Breast epithelium (tissue), 4 donors: Measurements from ENCODE around the gene MAPRE2. TPM values are rescaled to one million over a fixed set of nuclear protein-coding genes. Genes with fewer than 3 reads are reported as not detected.

Source experiments
- DNase-seq, 2 donors: peaks; one replicate each; pipeline ENCODE4 v3.0.0-alpha.2; 2019; ENCODE audit warnings: low spot score in 2 of 2
- H3K27ac ChIP-seq, 2 donors: fragments of 200-600 bp; sonication (generic) in 1 of 2; one replicate each; pipeline ENCODE4 v1.5.1; 2016 to 2019; ENCODE audit warnings: mild to moderate bottlenecking in 1 of 2
- H3K27me3 ChIP-seq, 2 donors: fragments of 200-600 bp; sonication (generic) in 1 of 2; one replicate each; pipeline versions ENCODE4 v1.5.1 to v1.6.0; 2017 to 2019; ENCODE audit warnings: control low read depth in 1 of 2, mild to moderate bottlenecking in 1 of 2
- H3K36me3 ChIP-seq: fragments of 200-600 bp; one replicate; pipeline ENCODE4 v1.5.1; 2019
- H3K4me1 ChIP-seq, 2 donors: fragments of 200-600 bp; sonication (generic); one replicate each; pipeline ENCODE4 v1.5.1; 2016 to 2019; ENCODE audit warnings: control low read depth in 1 of 2
- H3K4me3 ChIP-seq, 3 donors: fragments of 200-600 bp; sonication (generic); 1 replicate in 2 of 3; 2 replicates in 1 of 3; pipeline ENCODE4 v1.5.1; 2016 to 2019; ENCODE audit warnings: mild to moderate bottlenecking in 3 of 3, moderate library complexity in 2 of 3
- H3K9me3 ChIP-seq, 2 donors: fragments of 200-600 bp; sonication (generic) in 1 of 2; one replicate each; pipeline ENCODE4 v1.5.1; 2016 to 2019; ENCODE audit warnings: control low read depth in 1 of 2
- CTCF ChIP-seq, 3 donors: fragments of 450-650 bp; IDR thresholded peaks; one replicate each; pipeline ENCODE4 v1.5.1; 2016 to 2017; ENCODE audit warnings: antibody characterized with exemption in 3 of 3, mild to moderate bottlenecking in 3 of 3, moderate library complexity in 3 of 3
- POLR2A ChIP-seq: fragments of 450-650 bp; IDR thresholded peaks from one replicate; pipeline ENCODE4 v1.6.1; 2016; ENCODE audit warnings: antibody characterized with exemption, mild to moderate bottlenecking, moderate library complexity
- POLR2AphosphoS5 ChIP-seq, 3 donors: sonication (generic); formaldehyde crosslinking; IDR thresholded peaks; one replicate each; pipeline ENCODE4 v1.6.1; 2017; ENCODE audit warnings: antibody characterized with exemption in 3 of 3
- intact Hi-C: fragments of 100-400 bp; cut with DNase I; formaldehyde crosslinking; loops from one replicate; pipeline ENCODE4 v1.15.1; 2023; ENCODE audit warnings: low total_unique reads
- total RNA-seq, 3 donors: library from RNA; depleted of rRNA; stranded (reverse); fragments of >200 nt; gene quantifications; one replicate each; pipeline ENCODE4 v1.1.0, GENCODE V29; 2016

MAPRE2 gene
- total RNA-seq, 3 donors from 2014 or later, result 17.0 to 38.8 (median 21.3) TPM

- intact Hi-C loops, result loop anchor here (10.0 kb wide), 1 partner anchor 1250 kb away; no protein-coding TSS in a partner anchor
- no peaks in the 10 kb centered on the region for H3K27me3 ChIP-seq
- peaks cover 0 to 3% of the 10 kb centered on the region in 2 donors for H3K4me1 ChIP-seq
- no peak overlapping the region for H3K4me3 ChIP-seq
- H3K27ac ChIP-seq, result no peak overlapping the region
- TF ChIP-seq POLR2A (no peak), POLR2AphosphoS5 (IDR thresholded peaks at IDR 0.05) (no peak), CTCF (IDR thresholded peaks at IDR 0.05) (no peak)
- no peak for DNase-seq
- H3K9me3 ChIP-seq, result no peaks in the 10 kb centered on the region
- no peaks in the 10 kb centered on the region for H3K36me3 ChIP-seq
These were observed 133.5 kb downstream of the MAPRE2 start for GRCh38 chr18:35174745-35175144.

- H3K36me3 ChIP-seq, result no peaks in the 10 kb centered on the region
- no peak overlapping the region for H3K27ac ChIP-seq
- no peaks in the 10 kb centered on the region for H3K9me3 ChIP-seq
- no peaks in the 10 kb centered on the region for H3K27me3 ChIP-seq
- H3K4me1 ChIP-seq, result peaks cover 0 to 3% of the 10 kb centered on the region in 2 donors
- intact Hi-C loops, result loop anchor here (10.0 kb wide), 1 partner anchor 1248 kb away; no protein-coding TSS in a partner anchor
- H3K4me3 ChIP-seq, result no peak overlapping the region
- no peak for DNase-seq
- TF ChIP-seq POLR2A (no peak), POLR2AphosphoS5 (IDR thresholded peaks at IDR 0.05) (no peak), CTCF (IDR thresholded peaks at IDR 0.05) (no peak)
These were observed 135.7 kb downstream of the MAPRE2 start for GRCh38 chr18:35176925-35177324.

DNA sequence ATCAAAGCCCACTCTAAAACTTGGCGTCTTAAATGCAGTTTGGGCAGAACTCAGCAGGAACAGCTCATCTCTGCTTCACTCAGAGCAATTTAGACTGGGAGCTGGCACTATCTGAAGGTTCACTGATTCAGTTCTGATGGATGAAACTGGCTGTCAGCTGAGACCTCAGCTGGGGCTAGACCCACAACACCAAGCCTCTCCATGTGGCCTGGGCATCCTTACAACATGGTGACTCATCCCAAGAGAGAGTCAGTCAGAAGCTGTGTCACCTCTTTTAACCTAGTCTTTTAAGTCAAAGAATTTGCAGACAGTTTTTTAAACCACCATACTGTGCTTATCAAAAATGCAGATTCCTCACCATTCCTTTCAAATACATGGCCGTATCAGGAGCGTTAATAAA lies 137.0 kb downstream of the MAPRE2 start:
- Histone ChIP-seq H3K36me3 (no peaks in the 10 kb centered on the region), H3K9me3 (no peaks in the 10 kb centered on the region), H3K4me3 (no peak overlapping the region), H3K27me3 (no peaks in the 10 kb centered on the region), H3K27ac (no peak overlapping the region), H3K4me1 (no peaks in the 10 kb centered on the region)
- intact Hi-C loops, result loop anchor here (10.0 kb wide), 1 partner anchor 1247 kb away; no protein-coding TSS in a partner anchor
- DNase-seq, result no peak
- TF ChIP-seq POLR2AphosphoS5 (IDR thresholded peaks at IDR 0.05) (no peak), POLR2A (no peak), CTCF (IDR thresholded peaks at IDR 0.05) (no peak)

DNA sequence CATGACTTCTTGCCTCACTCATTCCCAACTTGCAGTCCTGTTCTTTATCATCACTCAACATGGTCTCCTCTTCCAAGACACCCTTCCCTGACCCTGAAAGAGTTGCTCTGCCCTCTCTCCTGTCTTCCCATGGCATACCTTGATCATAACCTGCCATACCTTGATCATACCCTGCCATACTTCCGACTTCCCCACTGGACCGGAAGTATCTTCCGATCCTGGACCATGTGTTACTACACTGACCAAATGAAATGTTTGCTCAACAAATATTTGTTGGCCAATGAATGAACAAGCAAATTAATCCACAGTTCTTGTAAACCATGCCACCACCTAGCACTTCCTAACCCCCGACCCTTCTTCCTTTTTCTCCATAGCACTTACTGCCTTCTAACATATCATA lies 138.7 kb downstream of the MAPRE2 start:
- DNase-seq, result no peak
- Histone ChIP-seq H3K4me1 (no peaks in the 10 kb centered on the region), H3K27ac (no peak overlapping the region), H3K27me3 (no peaks in the 10 kb centered on the region), H3K9me3 (no peaks in the 10 kb centered on the region), H3K36me3 (no peaks in the 10 kb centered on the region), H3K4me3 (no peak overlapping the region)
- TF ChIP-seq CTCF (IDR thresholded peaks at IDR 0.05) (no peak), POLR2A (no peak), POLR2AphosphoS5 (IDR thresholded peaks at IDR 0.05) (no peak)
- intact Hi-C loops, result loop anchor here (10.0 kb wide), 1 partner anchor 1245 kb away; no protein-coding TSS in a partner anchor

- TF ChIP-seq POLR2A (no peak), POLR2AphosphoS5 (IDR thresholded peaks at IDR 0.05) (no peak), CTCF (IDR thresholded peaks at IDR 0.05) (no peak)
- Histone ChIP-seq H3K27me3 (no peaks in the 10 kb centered on the region), H3K27ac (no peak overlapping the region), H3K36me3 (no peaks in the 10 kb centered on the region), H3K4me1 (no peaks in the 10 kb centered on the region), H3K9me3 (no peaks in the 10 kb centered on the region), H3K4me3 (no peak overlapping the region)
- intact Hi-C loops, result no loop called here
- no peak for DNase-seq
These were observed 139.2 kb downstream of the MAPRE2 start for GRCh38 chr18:35180455-35180854.
